ENCODE data around the gene MST1R.

- TF ChIP-seq, protein P1, sequence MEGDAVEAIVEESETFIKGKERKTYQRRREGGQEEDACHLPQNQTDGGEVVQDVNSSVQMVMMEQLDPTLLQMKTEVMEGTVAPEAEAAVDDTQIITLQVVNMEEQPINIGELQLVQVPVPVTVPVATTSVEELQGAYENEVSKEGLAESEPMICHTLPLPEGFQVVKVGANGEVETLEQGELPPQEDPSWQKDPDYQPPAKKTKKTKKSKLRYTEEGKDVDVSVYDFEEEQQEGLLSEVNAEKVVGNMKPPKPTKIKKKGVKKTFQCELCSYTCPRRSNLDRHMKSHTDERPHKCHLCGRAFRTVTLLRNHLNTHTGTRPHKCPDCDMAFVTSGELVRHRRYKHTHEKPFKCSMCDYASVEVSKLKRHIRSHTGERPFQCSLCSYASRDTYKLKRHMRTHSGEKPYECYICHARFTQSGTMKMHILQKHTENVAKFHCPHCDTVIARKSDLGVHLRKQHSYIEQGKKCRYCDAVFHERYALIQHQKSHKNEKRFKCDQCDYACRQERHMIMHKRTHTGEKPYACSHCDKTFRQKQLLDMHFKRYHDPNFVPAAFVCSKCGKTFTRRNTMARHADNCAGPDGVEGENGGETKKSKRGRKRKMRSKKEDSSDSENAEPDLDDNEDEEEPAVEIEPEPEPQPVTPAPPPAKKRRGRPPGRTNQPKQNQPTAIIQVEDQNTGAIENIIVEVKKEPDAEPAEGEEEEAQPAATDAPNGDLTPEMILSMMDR (conservative IDR thresholded peaks at IDR 0.05) = no peak
- TF ChIP-seq ZFX (IDR thresholded peaks at IDR 0.05) = no peak
Observed at GRCh38 chr3:49930168-49930690, 26.6 kb upstream of the MST1R start.

All from C4-2B (cell line).